Measurements from ENCODE around the gene MYL9.
"Not testable (repeated sequence)": the region's sequence is repeated elsewhere in the genome, so short reads cannot be mapped to it uniquely, and the experiment has no call there.

GRCh38 chr20:36564726-36565121 lies 23.4 kb downstream of the MYL9 start:
- not testable (repeated sequence) for TF ChIP-seq EZH2 (IDR thresholded peaks at IDR 0.05; ENCODE audit: insufficient read depth, poor library complexity, severe bottlenecking); EZH2phosphoT487 (IDR thresholded peaks at IDR 0.05; ENCODE audit: insufficient read depth, low read depth)

All from GM23248 (cell line).